ENCODE data around the gene NISCH. TPM values are rescaled to one million over a fixed set of nuclear protein-coding genes. Genes with fewer than 3 reads are reported as not detected.

NISCH gene
- total RNA-seq, 1 experiment from 2014 or later = 60.4 TPM

- no peak overlapping the region for H3K9ac ChIP-seq (ENCODE audit: low read length)
- H3K4me1 ChIP-seq (ENCODE audit: insufficient read depth, low read length) = peaks cover 11% of the 10 kb centered on the region
- no peaks in the 10 kb centered on the region for H3K36me3 ChIP-seq (ENCODE audit: low read depth, low read length)
- H4K20me1 ChIP-seq (ENCODE audit: low read length) = no peaks in the 10 kb centered on the region
- TF ChIP-seq EZH2phosphoT487 (IDR thresholded peaks at IDR 0.05; ENCODE audit: borderline replicate concordance, low read length) (no peak), EZH2 (IDR thresholded peaks at IDR 0.05; ENCODE audit: low read length, unreplicated experiment) (no peak), CTCF (conservative IDR thresholded peaks at IDR 0.05; ENCODE audit: low read depth, low read length) (no peak)
- no peak overlapping the region for H3K4me2 ChIP-seq (ENCODE audit: low read length)
- no peak overlapping the region for H3K27ac ChIP-seq (ENCODE audit: low read length)
- H3K9me2 ChIP-seq (replicated peaks; ENCODE audit: low read length) = no peaks in the 10 kb centered on the region
- H2AFZ ChIP-seq (ENCODE audit: low read length) = no peak overlapping the region
- DNase-seq (no peak), ATAC-seq (no peak)
- BruUV-seq (replicated peaks) = no TSS peak
- no peaks in the 10 kb centered on the region for H3F3A ChIP-seq (ENCODE audit: low read length, unreplicated experiment)
- no peaks in the 10 kb centered on the region for H3K27me3 ChIP-seq (ENCODE audit: low read length)
- no peaks in the 10 kb centered on the region for H3K79me2 ChIP-seq (ENCODE audit: low read length)
- no peak overlapping the region for H3K4me3 ChIP-seq (ENCODE audit: low read length)
- no peaks in the 10 kb centered on the region for H3K9me3 ChIP-seq (ENCODE audit: low read length)
- ChIA-PET CTCF (no interaction called here), POLR2A (ENCODE audit: unreplicated experiment) (no interaction called here)
- intact Hi-C loops (cut with micrococcal nuclease) = no loop called here
These were observed 20.8 kb upstream of the NISCH start for GRCh38 chr3:52434491-52435115.

DNA sequence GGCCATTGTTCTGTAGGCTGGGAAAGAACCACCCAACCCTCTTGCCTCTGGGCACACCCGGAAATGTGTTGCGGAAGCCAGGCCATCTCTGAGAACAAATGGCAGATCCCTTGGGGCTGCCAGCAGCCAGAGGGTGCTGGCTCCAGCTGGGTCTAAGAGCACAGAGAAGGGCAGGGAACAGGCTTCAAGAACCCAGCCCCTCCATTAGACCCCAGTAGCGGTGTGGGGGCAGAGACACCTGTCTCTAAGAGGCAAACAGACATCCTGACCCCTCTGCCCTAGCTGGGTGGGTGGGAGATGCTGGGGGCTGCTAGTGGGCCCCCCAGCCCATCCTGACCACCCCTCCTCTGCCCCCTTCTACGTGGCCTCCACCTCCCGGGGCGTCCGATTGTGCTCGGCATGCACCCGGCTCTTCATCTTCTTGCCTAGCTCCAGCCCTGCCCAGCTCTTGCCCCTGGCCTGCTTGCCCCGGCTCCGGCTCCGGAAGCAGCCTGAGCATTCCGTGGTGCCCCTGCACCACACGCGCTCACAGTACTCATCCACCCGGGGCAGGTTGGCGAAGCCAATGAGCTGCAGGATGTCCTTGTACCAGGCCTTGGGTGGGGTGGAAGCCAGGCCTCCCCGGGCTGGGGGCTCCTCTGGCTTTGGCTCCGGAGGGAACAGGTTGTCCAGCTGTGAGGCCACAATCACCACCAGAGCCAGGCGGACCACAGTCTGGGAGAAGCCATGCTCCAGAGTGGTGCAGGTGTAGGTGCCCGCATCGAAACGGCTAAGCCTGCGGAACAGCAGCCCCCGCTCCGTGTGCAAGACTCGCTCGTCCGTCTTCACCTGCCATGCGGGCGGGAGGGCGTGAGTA is 19.9 kb upstream of the NISCH start:
- ChIA-PET POLR2A (ENCODE audit: unreplicated experiment) (no interaction called here), CTCF (no interaction called here)
- Histone ChIP-seq H3K9ac (ENCODE audit: low read length) (no peak overlapping the region), H3K79me2 (ENCODE audit: low read length) (no peaks in the 10 kb centered on the region), H3K36me3 (ENCODE audit: low read depth, low read length) (no peaks in the 10 kb centered on the region), H3K9me3 (ENCODE audit: low read length) (no peaks in the 10 kb centered on the region), H2AFZ (ENCODE audit: low read length) (no peak overlapping the region), H3K4me1 (ENCODE audit: insufficient read depth, low read length) (peaks cover 11% of the 10 kb centered on the region), H4K20me1 (ENCODE audit: low read length) (no peaks in the 10 kb centered on the region), H3F3A (ENCODE audit: low read length, unreplicated experiment) (no peaks in the 10 kb centered on the region), H3K9me2 (replicated peaks; ENCODE audit: low read length) (no peaks in the 10 kb centered on the region), H3K27me3 (ENCODE audit: low read length) (no peaks in the 10 kb centered on the region), H3K27ac (ENCODE audit: low read length) (no peak overlapping the region), H3K4me3 (ENCODE audit: low read length) (no peak overlapping the region), H3K4me2 (ENCODE audit: low read length) (no peak overlapping the region)
- DNase-seq = no peak
- ATAC-seq = no peak
- no TSS peak for BruUV-seq (replicated peaks)
- TF ChIP-seq EZH2phosphoT487 (IDR thresholded peaks at IDR 0.05; ENCODE audit: borderline replicate concordance, low read length) (no peak), CTCF (conservative IDR thresholded peaks at IDR 0.05; ENCODE audit: low read depth, low read length) (no peak), EZH2 (IDR thresholded peaks at IDR 0.05; ENCODE audit: low read length, unreplicated experiment) (no peak)
- intact Hi-C loops (cut with micrococcal nuclease) = no loop called here

Measured in PC-3 (cell line).